LNCaP clone FGC (cell line): ENCODE measurements around the gene REG4.
"Not testable (repeated sequence)": the region's sequence is repeated elsewhere in the genome, so short reads cannot be mapped to it uniquely, and the experiment has no call there.

Experiments
- DNase-seq: peaks from one replicate; pipeline ENCODE4 v3.0.0-alpha.2; 2011; ENCODE audit warnings: low read depth
- H3K4me3 ChIP-seq: 2 replicates; pipeline ENCODE4 v1.5.1; 2011; ENCODE audit warnings: mild to moderate bottlenecking, low read depth, low read length, control low read depth
- CTCF ChIP-seq: IDR thresholded peaks from 2 replicates; pipeline ENCODE4 v1.5.1; 2012; ENCODE audit warnings: mild to moderate bottlenecking; ENCODE audit not compliant: control insufficient read depth, insufficient read depth; ENCODE audit errors: extremely low read depth

REG4 gene

GRCh38 chr1:119787776-119788175 is 23.5 kb downstream of the REG4 start:
- H3K4me3 ChIP-seq: no peak overlapping the region
- no peak for DNase-seq
- no peak for TF ChIP-seq CTCF

GRCh38 chr1:119786473-119787050 is 24.7 kb downstream of the REG4 start:
- not testable (repeated sequence) for DNase-seq, H3K4me3 ChIP-seq

- not testable (repeated sequence) for DNase-seq, H3K4me3 ChIP-seq
Observed at GRCh38 chr1:119786046-119786445, 25.2 kb downstream of the REG4 start.

GRCh38 chr1:119784191-119784781 is 27.0 kb downstream of the REG4 start:
- H3K4me3 ChIP-seq: no peak overlapping the region
- peak; percentile 50 for DNase-seq
- TF ChIP-seq CTCF: no peak

GRCh38 chr1:119783354-119784185 is 27.7 kb downstream of the REG4 start:
- no peak overlapping the region for H3K4me3 ChIP-seq
- DNase-seq: no peak
- TF ChIP-seq CTCF: no peak

GRCh38 chr1:119782631-119783325 is 28.5 kb downstream of the REG4 start:
- H3K4me3 ChIP-seq: no peak overlapping the region
- TF ChIP-seq CTCF: no peak
- no peak for DNase-seq

- H3K4me3 ChIP-seq: no peak overlapping the region
- no peak for TF ChIP-seq CTCF
- no peak for DNase-seq
Observed at GRCh38 chr1:119781434-119782210, 29.6 kb downstream of the REG4 start.
